Activated CD4-positive, CD25-positive, alpha-beta regulatory T cell treated with anti-CD3 and anti-CD28 coated beads, Interleukin-2, amount 50 U/mL, for 72 hours (primary cell): ENCODE results near the gene CIC.

Source experiments
- DNase-seq: peaks from one replicate; pipeline ENCODE4 v3.0.0; 2021

Gene CIC

DNA sequence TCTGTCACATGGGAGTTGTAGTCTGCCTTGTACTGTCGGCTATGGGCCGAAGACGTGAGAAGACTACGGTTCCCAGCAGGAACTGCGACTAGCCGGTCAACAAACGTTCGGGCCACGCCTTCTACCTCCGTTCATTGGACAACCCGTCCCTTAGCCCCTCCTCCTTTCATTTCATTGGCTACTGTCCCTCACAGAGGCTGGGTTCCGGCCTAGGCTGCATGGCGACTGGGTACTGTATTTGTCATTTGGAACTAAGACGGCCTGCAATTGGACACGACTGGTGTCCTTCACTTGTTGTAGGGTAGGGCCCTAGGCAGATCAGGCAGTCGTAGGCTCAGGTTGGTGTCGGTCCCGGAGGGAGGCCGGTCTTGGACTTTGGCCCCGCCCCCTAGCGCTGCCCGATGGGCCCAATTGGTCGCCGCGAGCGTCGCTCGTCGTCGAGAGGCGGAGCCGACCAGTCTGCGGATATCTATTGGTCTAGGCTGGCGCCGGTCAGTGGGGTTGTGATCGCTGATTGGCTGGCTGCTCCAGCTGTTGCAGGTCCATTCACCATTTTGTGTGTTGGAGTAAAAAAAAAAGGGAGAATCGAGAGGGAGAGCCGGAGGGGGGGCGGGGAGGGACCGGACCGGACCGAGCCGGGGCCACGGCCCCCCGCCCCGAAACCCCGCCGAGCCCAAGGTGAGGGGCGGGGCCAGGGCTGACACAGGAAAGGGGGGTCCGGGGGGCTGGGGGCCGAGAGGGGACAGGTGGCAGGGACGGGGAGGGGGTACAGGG is at the start of gene CIC:
Gene CIC (plus strand): TSS at position 549 of the 774 bp plus-strand sequence. CDS start 2,532 bp downstream, outside the sequence.
- DNase-seq = peak; percentile 98

- DNase-seq = peak; percentile 96
These were observed 49.0 kb upstream of the CIC start, which contains the start of gene ZNF526 for GRCh38 chr19:42219812-42220750. TSS of gene ZNF526 (plus strand) at chr19:42220312. CDS start at chr19:42224404, 4,092 bp downstream.

GRCh38 chr19:42220751-42221097 is 48.3 kb upstream of the CIC start:
- no peak for DNase-seq

- DNase-seq = no peak
These were observed 43.9 kb upstream of the CIC start for GRCh38 chr19:42224940-42225717.

GRCh38 chr19:42225718-42226292 is 43.2 kb upstream of the CIC start:
- DNase-seq = no peak

GRCh38 chr19:42226886-42227285 is 42.2 kb upstream of the CIC start:
- no peak for DNase-seq

- no peak for DNase-seq
These were observed 40.4 kb upstream of the CIC start for GRCh38 chr19:42228641-42229040.

- DNase-seq = no peak
These were observed 39.7 kb upstream of the CIC start for GRCh38 chr19:42229301-42229854.

GRCh38 chr19:42229855-42230351 is 39.1 kb upstream of the CIC start:
- DNase-seq = no peak

- DNase-seq = no peak
These were observed 38.5 kb upstream of the CIC start for GRCh38 chr19:42230571-42230970.

DNA sequence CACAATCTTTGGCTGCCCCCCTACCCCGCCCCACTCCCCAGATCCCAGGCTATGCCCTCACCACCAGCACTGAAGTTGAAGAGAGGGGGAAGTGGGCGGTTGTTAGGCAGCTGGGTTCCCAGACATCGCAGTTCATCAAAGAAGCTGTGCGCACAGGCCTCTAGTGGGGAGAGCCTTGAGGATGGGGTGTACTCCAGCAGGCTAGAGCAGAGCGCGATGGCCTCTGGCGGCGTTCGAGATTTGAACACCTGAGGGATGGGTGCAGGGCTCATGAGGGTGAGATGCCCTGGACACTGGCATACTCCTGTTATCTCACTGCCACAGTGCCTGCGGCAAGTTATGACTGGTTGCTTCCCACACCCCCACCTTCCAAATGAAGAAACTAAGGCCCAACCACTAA is 36.6 kb upstream of the CIC start:
- no peak for DNase-seq

DNA sequence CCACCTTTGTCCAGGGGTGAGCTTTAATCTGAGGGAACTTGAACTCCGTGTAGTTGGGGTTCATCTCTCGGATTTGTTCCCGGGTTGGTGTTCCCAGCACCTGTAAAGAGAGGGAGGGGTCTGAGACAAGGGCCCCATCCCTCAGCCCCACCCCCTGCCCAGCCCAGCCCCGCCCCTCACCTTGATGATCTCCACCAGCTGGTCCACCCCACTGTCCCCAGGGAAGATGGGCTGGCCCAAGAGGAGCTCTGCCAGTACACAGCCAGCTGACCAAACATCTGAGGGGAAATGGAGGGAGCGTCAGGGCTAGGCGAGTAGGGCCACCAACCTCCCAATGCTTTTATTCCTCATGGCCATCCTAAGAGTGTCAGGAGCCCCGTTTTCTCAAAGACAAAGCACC is 35.9 kb upstream of the CIC start:
- DNase-seq = no peak

DNA sequence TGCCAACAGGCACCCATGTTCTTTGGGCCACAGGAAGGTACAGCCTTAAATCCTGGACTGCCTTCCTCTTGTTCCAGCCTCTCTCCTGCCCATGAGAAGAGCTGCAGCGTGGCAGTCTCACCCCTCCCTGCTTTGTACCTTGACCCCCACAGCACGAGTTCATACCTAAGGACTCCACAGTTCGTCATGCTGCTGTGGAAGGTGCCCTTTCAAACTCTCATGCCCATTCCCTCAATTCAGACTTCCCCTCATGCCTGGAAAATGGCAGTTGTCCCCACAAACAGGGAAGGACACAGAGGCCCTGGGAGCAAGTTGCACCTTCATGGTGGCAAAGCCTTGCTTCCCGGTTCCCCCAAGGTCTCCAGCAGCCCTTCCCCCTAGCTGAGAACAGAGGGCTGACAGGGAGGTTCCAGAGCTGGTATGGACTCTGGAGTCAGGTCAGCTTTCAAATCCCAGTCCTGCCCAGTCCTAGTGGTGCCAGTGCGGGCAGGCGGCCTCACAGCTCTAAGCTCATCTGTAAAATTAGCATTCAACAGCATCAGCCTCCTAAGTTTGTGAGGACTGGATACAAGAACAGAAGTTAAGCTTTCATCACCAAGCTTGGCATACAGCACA is 35.3 kb upstream of the CIC start:
- DNase-seq = no peak

GRCh38 chr19:42234364-42234763 is 34.7 kb upstream of the CIC start:
- DNase-seq = no peak

DNA sequence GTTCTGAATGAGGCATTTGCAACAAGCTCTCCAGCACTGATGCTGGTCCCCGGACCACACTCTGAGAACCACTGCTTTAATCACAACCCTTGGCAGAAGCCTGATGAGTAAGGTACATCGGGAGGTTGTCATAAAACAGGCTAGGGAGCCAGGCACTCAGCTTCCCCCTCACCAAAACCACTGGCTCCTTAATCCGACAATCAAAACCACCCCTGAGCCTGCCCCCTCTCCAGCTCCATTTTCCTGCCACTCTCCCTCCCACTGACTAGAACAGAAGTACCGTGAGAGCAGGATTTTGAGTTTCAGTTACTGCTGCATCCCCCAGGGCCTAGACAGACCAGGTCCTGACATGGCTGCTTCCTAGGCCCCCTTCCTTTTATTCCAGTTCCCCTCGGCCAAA is 33.9 kb upstream of the CIC start:
- DNase-seq = no peak

DNA sequence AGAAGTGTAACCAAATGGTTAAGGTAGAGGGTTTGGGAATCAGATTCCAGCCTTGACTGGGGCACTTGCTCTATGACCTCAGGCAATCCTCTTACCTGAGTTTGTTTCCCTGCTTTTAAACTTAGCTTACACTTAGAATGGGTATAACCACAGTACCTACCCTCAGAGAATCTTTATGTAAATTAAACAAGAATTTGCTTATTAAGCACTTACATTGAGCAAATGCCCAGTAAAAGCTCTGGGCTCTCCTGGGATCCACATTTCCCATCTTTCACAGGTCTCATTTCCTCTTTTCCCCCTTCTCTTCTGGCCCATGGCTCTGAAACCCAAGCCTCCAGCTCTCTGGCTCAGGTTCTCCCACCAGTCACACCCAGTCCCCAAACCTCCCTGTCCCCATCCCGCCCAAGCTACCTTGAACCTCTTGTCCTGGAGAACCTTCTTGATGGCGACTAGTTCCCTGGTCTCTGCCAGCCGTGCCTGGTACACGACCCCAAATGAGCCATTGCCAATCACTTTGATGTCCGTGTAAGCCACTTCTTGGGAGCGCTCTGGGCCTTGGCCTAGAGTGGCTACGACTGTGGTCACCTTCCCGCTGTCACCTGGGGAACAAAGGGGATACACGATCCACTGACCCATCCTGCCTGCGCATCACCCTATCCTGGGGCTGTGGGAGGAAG is 29.4 kb upstream of the CIC start:
- no peak for DNase-seq

GRCh38 chr19:42241279-42241678 is 27.8 kb upstream of the CIC start:
- no peak for DNase-seq

- no peak for DNase-seq
These were observed 27.0 kb upstream of the CIC start for GRCh38 chr19:42242069-42242511.

DNA sequence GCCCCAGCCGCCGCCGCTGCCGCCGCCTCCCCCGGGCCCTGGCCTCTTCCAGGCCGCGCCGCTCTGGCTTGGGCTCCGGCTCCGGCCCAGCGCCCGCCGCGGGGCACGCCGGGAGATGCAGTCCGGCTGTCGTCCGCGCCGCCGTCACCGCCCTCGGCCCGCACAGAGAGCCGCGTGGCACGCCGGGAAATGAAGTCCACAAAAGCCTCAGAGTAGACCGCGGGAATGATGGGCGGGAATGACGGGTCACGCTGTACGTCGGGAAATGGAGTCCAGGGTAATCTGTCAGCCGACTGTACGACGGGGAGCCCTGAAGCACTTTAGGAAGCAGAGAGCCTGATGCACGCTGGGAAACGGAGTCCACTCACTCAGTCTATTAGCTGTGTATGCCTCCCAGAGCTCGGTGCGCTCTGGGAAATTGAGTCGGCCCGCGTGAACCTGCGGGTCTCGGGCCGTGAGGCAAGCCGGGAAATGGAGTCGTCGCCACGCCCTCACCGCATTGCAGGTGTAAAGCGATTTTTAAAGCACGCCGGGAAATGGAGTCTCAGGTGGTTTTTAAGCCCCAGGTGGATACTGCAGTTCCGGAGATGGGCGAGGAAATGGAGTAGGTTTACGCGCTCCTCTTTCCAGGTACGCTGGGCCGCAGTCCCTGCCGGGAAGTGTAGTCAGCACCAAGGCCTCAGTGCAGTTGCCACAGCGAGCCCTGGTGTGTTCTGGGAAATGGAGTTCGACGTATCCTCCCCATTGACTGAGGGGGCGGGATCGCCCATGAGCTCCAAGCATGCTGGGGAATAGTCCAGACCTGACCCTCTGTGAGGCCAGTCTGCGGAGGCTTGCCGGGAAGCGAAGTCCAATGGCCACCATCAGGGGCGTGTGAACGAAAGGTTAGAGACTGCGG is 26.3 kb upstream of the CIC start, which contains the start of gene GSK3A:
Gene GSK3A (minus strand): TSS at position 91 of the 898 bp plus-strand sequence. CDS start 137 bp downstream, outside the sequence.
- peak; percentile 92 for DNase-seq
